Measurements from ENCODE around the gene S100PBP.

DNA sequence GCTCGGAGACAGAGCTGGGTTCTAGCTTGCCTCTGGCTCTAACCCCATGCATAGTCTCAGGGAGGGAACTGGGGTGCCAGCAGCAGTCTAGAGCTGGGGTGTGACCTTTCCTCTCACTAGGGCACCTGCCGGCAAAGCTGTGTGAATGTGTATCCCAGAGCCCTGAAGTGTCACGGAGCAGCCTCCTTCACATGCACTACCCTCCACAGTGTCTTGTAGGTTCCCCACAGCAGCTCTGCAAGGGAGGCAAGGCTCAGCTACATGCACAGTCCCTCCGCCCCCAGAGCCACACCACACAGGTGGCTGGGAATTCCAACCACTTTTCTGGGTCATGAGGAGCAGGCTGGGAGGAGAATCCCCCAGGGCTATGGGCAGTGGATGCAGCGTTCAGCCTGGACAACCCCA, 61.2 kb downstream of the S100PBP start:
- TF ChIP-seq EP300 (IDR thresholded peaks at IDR 0.05) (no peak), KDM1A (IDR thresholded peaks at IDR 0.05; ENCODE audit: low read depth) (no peak), HEYL (CRISPR knock-in tag; IDR thresholded peaks at IDR 0.05) (no peak), CHD2 (IDR thresholded peaks at IDR 0.05; ENCODE audit: low read length, partially characterized antibody) (no peak), RAD21 (conservative IDR thresholded peaks at IDR 0.05 in 1 of 2, IDR thresholded peaks at IDR 0.05 in 1 of 2) (no peak), FOSL2 (IDR thresholded peaks at IDR 0.05) (no peak), FOSL2 (CRISPR knock-in tag; IDR thresholded peaks at IDR 0.05) (no peak), POLR2A (IDR thresholded peaks at IDR 0.05; ENCODE audit: low read length) (no peak), MAFK (IDR thresholded peaks at IDR 0.05; ENCODE audit: partially characterized antibody) (no peak), HDAC2 (IDR thresholded peaks at IDR 0.05) (no peak)
- TF ChIP-seq, protein P1, sequence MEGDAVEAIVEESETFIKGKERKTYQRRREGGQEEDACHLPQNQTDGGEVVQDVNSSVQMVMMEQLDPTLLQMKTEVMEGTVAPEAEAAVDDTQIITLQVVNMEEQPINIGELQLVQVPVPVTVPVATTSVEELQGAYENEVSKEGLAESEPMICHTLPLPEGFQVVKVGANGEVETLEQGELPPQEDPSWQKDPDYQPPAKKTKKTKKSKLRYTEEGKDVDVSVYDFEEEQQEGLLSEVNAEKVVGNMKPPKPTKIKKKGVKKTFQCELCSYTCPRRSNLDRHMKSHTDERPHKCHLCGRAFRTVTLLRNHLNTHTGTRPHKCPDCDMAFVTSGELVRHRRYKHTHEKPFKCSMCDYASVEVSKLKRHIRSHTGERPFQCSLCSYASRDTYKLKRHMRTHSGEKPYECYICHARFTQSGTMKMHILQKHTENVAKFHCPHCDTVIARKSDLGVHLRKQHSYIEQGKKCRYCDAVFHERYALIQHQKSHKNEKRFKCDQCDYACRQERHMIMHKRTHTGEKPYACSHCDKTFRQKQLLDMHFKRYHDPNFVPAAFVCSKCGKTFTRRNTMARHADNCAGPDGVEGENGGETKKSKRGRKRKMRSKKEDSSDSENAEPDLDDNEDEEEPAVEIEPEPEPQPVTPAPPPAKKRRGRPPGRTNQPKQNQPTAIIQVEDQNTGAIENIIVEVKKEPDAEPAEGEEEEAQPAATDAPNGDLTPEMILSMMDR (IDR thresholded peaks at IDR 0.05): no peak
- TF ChIP-seq, protein P2, sequence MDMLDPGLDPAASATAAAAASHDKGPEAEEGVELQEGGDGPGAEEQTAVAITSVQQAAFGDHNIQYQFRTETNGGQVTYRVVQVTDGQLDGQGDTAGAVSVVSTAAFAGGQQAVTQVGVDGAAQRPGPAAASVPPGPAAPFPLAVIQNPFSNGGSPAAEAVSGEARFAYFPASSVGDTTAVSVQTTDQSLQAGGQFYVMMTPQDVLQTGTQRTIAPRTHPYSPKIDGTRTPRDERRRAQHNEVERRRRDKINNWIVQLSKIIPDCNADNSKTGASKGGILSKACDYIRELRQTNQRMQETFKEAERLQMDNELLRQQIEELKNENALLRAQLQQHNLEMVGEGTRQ (IDR thresholded peaks at IDR 0.05): no peak

Measured in A549 (cell line).